Mesendoderm (in vitro differentiated cells): ENCODE measurements around the gene OASL.
"Not testable (repeated sequence)": the region's sequence is repeated elsewhere in the genome, so short reads cannot be mapped to it uniquely, and the experiment has no call there.

Experiments used
- DNase-seq: peaks from one replicate; pipeline ENCODE4 v3.0.0; 2013
- H2AK5ac ChIP-seq: 2 replicates; pipeline ENCODE4 v1.6.1; 2013; ENCODE audit warnings: low read length, inconsistent platforms
- H2BK120ac ChIP-seq: 2 replicates; pipeline ENCODE4 v1.6.1; 2013; ENCODE audit warnings: low read depth, mild to moderate bottlenecking, low read length, moderate library complexity, mixed read lengths
- H2BK15ac ChIP-seq: replicated peaks from 2 replicates; pipeline ENCODE4 v1.6.1; 2013; ENCODE audit warnings: low read depth, mild to moderate bottlenecking, moderate library complexity
- H2BK5ac ChIP-seq: 2 replicates; pipeline ENCODE4 v1.6.1; 2013; ENCODE audit warnings: low read length, inconsistent platforms
- H3K18ac ChIP-seq: 2 replicates; pipeline ENCODE4 v1.6.1; 2013; ENCODE audit warnings: mild to moderate bottlenecking, low read length, mixed read lengths
- H3K23ac ChIP-seq: one replicate; pipeline ENCODE4 v1.6.1; 2013; ENCODE audit warnings: low read length
- H3K27ac ChIP-seq: 2 replicates; pipeline ENCODE4 v1.5.1; 2013; ENCODE audit warnings: low read depth, mild to moderate bottlenecking, inconsistent platforms, low read length, moderate library complexity
- H3K27me3 ChIP-seq: 2 replicates; pipeline ENCODE4 v1.6.1; 2013; ENCODE audit warnings: low read length, control low read depth, mild to moderate bottlenecking, inconsistent platforms; ENCODE audit not compliant: insufficient read depth, poor library complexity
- H3K36me3 ChIP-seq: 2 replicates; pipeline ENCODE4 v1.6.1; 2013; ENCODE audit warnings: low read length, inconsistent platforms; ENCODE audit not compliant: control insufficient read depth, insufficient read depth
- H3K4ac ChIP-seq: one replicate; pipeline ENCODE4 v1.6.1; 2013; ENCODE audit warnings: low read depth, mild to moderate bottlenecking, low read length, moderate library complexity
- H3K4me1 ChIP-seq: 2 replicates; pipeline ENCODE4 v1.6.1; 2013; ENCODE audit warnings: low read depth, low read length, inconsistent platforms; ENCODE audit not compliant: control insufficient read depth
- H3K4me2 ChIP-seq: 2 replicates; pipeline ENCODE4 v1.6.1; 2013; ENCODE audit warnings: low read length
- H3K4me3 ChIP-seq: 2 replicates; pipeline ENCODE4 v1.5.1; 2013; ENCODE audit warnings: mild to moderate bottlenecking, low read length
- H3K56ac ChIP-seq: one replicate; pipeline ENCODE4 v1.6.1; 2013; ENCODE audit warnings: low read length
- H3K79me1 ChIP-seq: 2 replicates; pipeline ENCODE4 v1.6.1; 2013; ENCODE audit warnings: low read length, inconsistent platforms
- H3K79me2 ChIP-seq: 2 replicates; pipeline ENCODE4 v1.6.1; 2013; ENCODE audit warnings: mild to moderate bottlenecking, low read length; ENCODE audit not compliant: control insufficient read depth, insufficient read depth
- H3K9ac ChIP-seq: 2 replicates; pipeline ENCODE4 v1.6.1; 2013; ENCODE audit warnings: low read length, inconsistent platforms
- H4K5ac ChIP-seq: one replicate; pipeline ENCODE4 v1.6.1; 2013; ENCODE audit warnings: low read length
- H4K8ac ChIP-seq: one replicate; pipeline ENCODE4 v1.6.1; 2013; ENCODE audit warnings: low read depth, mild to moderate bottlenecking, control low read depth, low read length, moderate library complexity
- WGBS: extraction: QIAGEN DNeasy Blood & Tissue Kit; methylation state at CpG from one replicate; pipeline ENCODE4 v1.1.7; 2013; ENCODE audit warnings: low lambda C conversion rate, missing lambda C conversion rate; ENCODE audit not compliant: insufficient coverage; ENCODE audit errors: extremely low coverage; 5-methylcytosine and 5-hydroxymethylcytosine counted together

Gene OASL

DNA sequence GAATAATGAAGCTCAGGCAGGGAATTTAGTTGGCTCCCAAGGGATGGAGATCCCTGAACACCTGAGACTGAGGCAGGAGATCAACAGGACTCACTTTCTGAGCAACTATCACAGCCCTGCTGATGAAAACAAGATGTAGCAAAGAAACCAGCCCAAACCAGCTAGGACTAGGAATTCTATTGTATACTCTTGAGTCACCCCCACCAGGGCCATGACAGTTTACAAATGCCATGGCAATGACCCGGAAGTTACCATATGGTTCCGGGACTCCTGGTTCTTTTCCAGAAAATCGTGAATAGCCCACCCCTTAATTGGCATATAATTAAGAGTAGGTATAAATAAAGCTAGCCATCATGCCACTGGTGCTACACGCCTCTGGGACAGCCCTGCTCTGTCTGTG is 46.0 kb upstream of the OASL start:
- Histone ChIP-seq H3K18ac (no peak overlapping the region), H3K79me1 (no peaks in the 10 kb centered on the region)
- no CpG with 5 or more reads among the region's 4 CpGs for WGBS

GRCh38 chr12:121084229-121084628 is 45.2 kb upstream of the OASL start:
- Histone ChIP-seq H3K18ac (no peak overlapping the region), H3K4ac (no peak overlapping the region), H3K56ac (no peak overlapping the region), H2BK15ac (no peak overlapping the region), H3K4me3 (no peak overlapping the region), H3K27ac (no peak overlapping the region), H3K4me2 (no peak overlapping the region), H3K36me3 (no peaks in the 10 kb centered on the region), H2BK5ac (no peak overlapping the region), H4K5ac (no peak overlapping the region), H4K8ac (no peak overlapping the region), H3K4me1 (no peaks in the 10 kb centered on the region), H2BK120ac (no peak overlapping the region), H3K9ac (no peak overlapping the region), H3K23ac (no peak overlapping the region), H2AK5ac (no peak overlapping the region), H3K79me1 (no peaks in the 10 kb centered on the region), H3K79me2 (no peaks in the 10 kb centered on the region), H3K27me3 (no peaks in the 10 kb centered on the region)
- no CpG with 5 or more reads among the region's 3 CpGs for WGBS
- no peak for DNase-seq

More for the DNA sequence above, 46.0 kb upstream of the OASL start:
- H2BK15ac ChIP-seq: no peak overlapping the region
- DNase-seq: no peak
- H3K4me1 ChIP-seq: no peaks in the 10 kb centered on the region
- H3K36me3 ChIP-seq: no peaks in the 10 kb centered on the region
- no peak overlapping the region for H3K9ac ChIP-seq
- no peak overlapping the region for H4K8ac ChIP-seq
- no peaks in the 10 kb centered on the region for H3K79me2 ChIP-seq
- no peak overlapping the region for H3K23ac ChIP-seq
- no peak overlapping the region for H3K4me3 ChIP-seq
- H4K5ac ChIP-seq: no peak overlapping the region
- no peak overlapping the region for H3K27ac ChIP-seq
- H3K4me2 ChIP-seq: no peak overlapping the region
- H3K27me3 ChIP-seq: no peaks in the 10 kb centered on the region
- no peak overlapping the region for H2BK5ac ChIP-seq
- no peak overlapping the region for H3K56ac ChIP-seq
- no peak overlapping the region for H2AK5ac ChIP-seq
- no peak overlapping the region for H3K4ac ChIP-seq
- H2BK120ac ChIP-seq: no peak overlapping the region

DNA sequence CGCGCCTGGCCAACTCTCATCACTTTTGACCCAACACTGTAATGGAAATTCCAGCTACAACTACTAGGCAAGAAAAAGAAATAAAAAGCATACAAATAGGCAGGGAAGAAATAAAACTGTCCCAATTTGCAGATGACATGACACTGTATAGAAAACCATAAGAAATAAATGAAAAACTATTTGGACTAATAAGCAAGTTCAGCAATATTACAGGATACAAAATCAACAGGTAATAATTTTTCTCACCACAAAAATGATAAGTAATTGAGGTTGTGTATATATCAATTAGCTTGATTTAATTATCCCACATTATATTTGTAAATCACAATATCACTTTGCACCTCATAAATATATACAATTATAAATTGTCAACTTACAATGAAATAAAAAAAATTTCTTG is 41.9 kb upstream of the OASL start:
- H3K27me3 ChIP-seq: no peaks in the 10 kb centered on the region
- no peak overlapping the region for H2BK15ac ChIP-seq
- no peak overlapping the region for H2BK120ac ChIP-seq
- no peak overlapping the region for H2AK5ac ChIP-seq
- H3K4ac ChIP-seq: no peak overlapping the region
- H3K9ac ChIP-seq: no peak overlapping the region
- WGBS: no CpG with 5 or more reads among the region's 2 CpGs
- no peak overlapping the region for H3K56ac ChIP-seq
- H3K79me1 ChIP-seq: no peaks in the 10 kb centered on the region
- H3K79me2 ChIP-seq: no peaks in the 10 kb centered on the region
- H3K23ac ChIP-seq: no peak overlapping the region
- no peak overlapping the region for H3K27ac ChIP-seq
- DNase-seq: no peak
- H3K36me3 ChIP-seq: no peaks in the 10 kb centered on the region
- H2BK5ac ChIP-seq: no peak overlapping the region
- H4K5ac ChIP-seq: no peak overlapping the region
- no peak overlapping the region for H3K18ac ChIP-seq
- no peaks in the 10 kb centered on the region for H3K4me1 ChIP-seq
- no peak overlapping the region for H4K8ac ChIP-seq
- H3K4me2 ChIP-seq: no peak overlapping the region
- H3K4me3 ChIP-seq: no peak overlapping the region

GRCh38 chr12:121079736-121080272 is 40.8 kb upstream of the OASL start:
- Histone ChIP-seq H3K4ac (no peak overlapping the region), H2BK120ac (no peak overlapping the region), H3K36me3 (no peaks in the 10 kb centered on the region), H2AK5ac (no peak overlapping the region), H3K4me2 (no peak overlapping the region), H3K23ac (no peak overlapping the region), H2BK5ac (no peak overlapping the region), H3K27ac (no peak overlapping the region), H3K79me1 (no peaks in the 10 kb centered on the region), H3K79me2 (no peaks in the 10 kb centered on the region), H3K4me3 (no peak overlapping the region), H3K18ac (no peak overlapping the region), H3K27me3 (no peaks in the 10 kb centered on the region), H3K4me1 (no peaks in the 10 kb centered on the region), H3K9ac (no peak overlapping the region), H2BK15ac (no peak overlapping the region), H4K5ac (no peak overlapping the region), H4K8ac (no peak overlapping the region), H3K56ac (no peak overlapping the region)
- DNase-seq: no peak
- no CpG with 5 or more reads among the region's 13 CpGs for WGBS

- not testable (repeated sequence) for DNase-seq, H3K9ac ChIP-seq, H3K27me3 ChIP-seq, H4K8ac ChIP-seq, H3K18ac ChIP-seq, H3K56ac ChIP-seq, H3K4ac ChIP-seq, H2BK15ac ChIP-seq, H3K79me2 ChIP-seq, H3K36me3 ChIP-seq, H3K79me1 ChIP-seq, H2AK5ac ChIP-seq, H2BK5ac ChIP-seq, H3K23ac ChIP-seq, H3K4me1 ChIP-seq, H3K27ac ChIP-seq, H4K5ac ChIP-seq, H3K4me3 ChIP-seq, H2BK120ac ChIP-seq, H3K4me2 ChIP-seq
- WGBS: no CpG with 5 or more reads among the region's 3 CpGs
These were observed 38.4 kb upstream of the OASL start for GRCh38 chr12:121077440-121077839.

DNA sequence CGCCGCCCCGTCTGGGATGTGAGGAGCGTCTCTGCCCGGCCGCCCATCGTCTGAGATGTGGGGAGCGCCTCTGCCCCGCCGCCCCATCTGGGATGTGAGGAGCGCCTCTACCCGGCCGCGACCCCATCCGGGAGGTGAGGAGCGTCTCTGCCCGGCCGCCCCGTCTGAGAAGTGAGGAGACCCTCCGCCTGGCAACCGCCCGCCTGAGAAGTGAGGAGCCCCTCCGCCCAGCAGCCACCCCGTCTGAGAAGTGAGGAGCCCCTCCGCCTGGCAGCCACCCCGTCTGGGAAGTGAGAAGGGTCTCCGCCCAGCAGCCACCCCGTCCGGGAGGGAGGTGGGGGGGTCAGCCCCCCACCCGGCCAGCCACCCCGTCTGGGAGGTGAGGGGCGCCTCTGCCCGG is 36.9 kb upstream of the OASL start:
- H3K79me2 ChIP-seq: not testable (repeated sequence)

More for the DNA sequence above, 36.9 kb upstream of the OASL start:
- not testable (repeated sequence) for H3K27ac ChIP-seq, H3K36me3 ChIP-seq, H3K27me3 ChIP-seq, H4K8ac ChIP-seq, H3K23ac ChIP-seq, H3K4me2 ChIP-seq, DNase-seq, H3K56ac ChIP-seq, H3K4me3 ChIP-seq, H2BK5ac ChIP-seq, H3K18ac ChIP-seq, H3K9ac ChIP-seq, H4K5ac ChIP-seq, H2BK15ac ChIP-seq, H3K79me1 ChIP-seq, H2AK5ac ChIP-seq, H3K4ac ChIP-seq, H2BK120ac ChIP-seq, H3K4me1 ChIP-seq
- WGBS: no CpG with 5 or more reads among the region's 33 CpGs
